Activated naive CD4-positive, alpha-beta T cell treated with anti-CD3 and anti-CD28 coated beads, Interleukin-2, amount 10 ng/mL, durations not matched to agents 7 days and 5 days (primary cell): ENCODE measurements around the gene NFIB.

Experiments
- CTCF ChIA-PET: fragments of 350-600 bp; sonication (Branson Sonifier 250); formaldehyde crosslinking; loops from one replicate; lab custom pipeline; 2021; ENCODE audit warnings: antibody characterized with exemption; lab: Charles Lee
- DNase-seq: peaks from one replicate; pipeline ENCODE4 v3.0.0-alpha.2; 2020
- H3K27ac Mint-ChIP-seq: one replicate; pipeline ENCODE4 v1.8.0; 2021; ENCODE audit warnings: mild to moderate bottlenecking, moderate library complexity, mixed read lengths
- H3K27me3 Mint-ChIP-seq: one replicate; pipeline ENCODE4 v1.8.0; 2021; ENCODE audit warnings: mild to moderate bottlenecking, mixed read lengths
- H3K36me3 Mint-ChIP-seq: one replicate; pipeline ENCODE4 v1.8.0; 2021; ENCODE audit warnings: mixed read lengths
- H3K4me1 Mint-ChIP-seq: one replicate; pipeline ENCODE4 v1.8.0; 2021; ENCODE audit warnings: mixed read lengths
- H3K4me3 Mint-ChIP-seq: one replicate; pipeline ENCODE4 v1.8.0; 2021; ENCODE audit warnings: mild to moderate bottlenecking, moderate library complexity, mixed read lengths
- H3K9me3 Mint-ChIP-seq: one replicate; pipeline ENCODE4 v1.8.0; 2021; ENCODE audit warnings: mixed read lengths

NFIB gene

DNA sequence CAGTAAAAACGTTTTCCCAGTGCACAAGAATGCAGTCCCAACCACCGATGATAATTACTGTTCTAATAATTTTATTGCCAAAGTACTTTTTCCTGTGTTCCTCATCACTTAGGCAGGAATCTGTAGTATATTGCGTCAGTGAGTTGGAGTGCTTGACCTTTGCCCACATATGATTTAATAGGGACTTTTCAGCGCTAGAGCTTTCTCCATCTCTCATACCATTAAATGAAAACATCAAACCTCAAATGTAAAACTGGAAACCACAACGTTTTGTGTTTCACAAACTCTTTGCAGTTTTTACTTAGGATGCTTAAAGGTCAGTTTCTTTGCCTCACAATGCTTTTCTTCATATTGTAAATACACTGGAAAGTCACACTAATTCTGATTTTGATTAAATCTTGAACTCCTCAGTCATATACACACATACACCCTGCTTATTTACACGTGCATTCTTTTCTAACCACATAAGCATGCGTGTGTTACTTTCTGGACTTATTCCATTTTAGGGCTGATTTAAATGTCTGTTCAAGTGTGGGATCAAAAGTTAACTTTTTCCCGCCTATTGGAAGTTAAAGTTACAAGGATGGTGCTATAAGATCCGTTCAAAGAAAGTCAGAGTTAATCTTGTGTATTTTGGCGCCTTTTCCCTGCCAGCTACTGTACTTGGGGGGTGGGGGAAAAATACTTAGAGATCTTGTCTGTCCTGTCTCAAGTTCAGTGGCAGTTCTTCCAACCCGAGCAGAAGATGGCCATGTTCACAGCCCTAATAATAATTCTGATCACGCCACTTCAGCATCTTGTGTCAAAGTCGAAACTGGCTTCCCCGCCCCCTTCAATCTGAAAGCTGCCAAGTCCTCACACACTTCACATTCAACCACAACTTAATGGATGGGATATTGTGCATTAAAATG is 6.6 kb upstream of the NFIB start:
- DNase-seq: no peak
- H3K4me1 Mint-ChIP-seq: peaks cover 21% of the 10 kb centered on the region
- no peaks in the 10 kb centered on the region for H3K9me3 Mint-ChIP-seq
- H3K36me3 Mint-ChIP-seq: peaks cover 2% of the 10 kb centered on the region
- peak overlapping the region; percentile 14 for H3K4me3 Mint-ChIP-seq
- H3K27me3 Mint-ChIP-seq: peaks cover 63% of the 10 kb centered on the region
- peak overlapping the region; percentile 12 for H3K27ac Mint-ChIP-seq
- CTCF ChIA-PET: no interaction called here

DNA sequence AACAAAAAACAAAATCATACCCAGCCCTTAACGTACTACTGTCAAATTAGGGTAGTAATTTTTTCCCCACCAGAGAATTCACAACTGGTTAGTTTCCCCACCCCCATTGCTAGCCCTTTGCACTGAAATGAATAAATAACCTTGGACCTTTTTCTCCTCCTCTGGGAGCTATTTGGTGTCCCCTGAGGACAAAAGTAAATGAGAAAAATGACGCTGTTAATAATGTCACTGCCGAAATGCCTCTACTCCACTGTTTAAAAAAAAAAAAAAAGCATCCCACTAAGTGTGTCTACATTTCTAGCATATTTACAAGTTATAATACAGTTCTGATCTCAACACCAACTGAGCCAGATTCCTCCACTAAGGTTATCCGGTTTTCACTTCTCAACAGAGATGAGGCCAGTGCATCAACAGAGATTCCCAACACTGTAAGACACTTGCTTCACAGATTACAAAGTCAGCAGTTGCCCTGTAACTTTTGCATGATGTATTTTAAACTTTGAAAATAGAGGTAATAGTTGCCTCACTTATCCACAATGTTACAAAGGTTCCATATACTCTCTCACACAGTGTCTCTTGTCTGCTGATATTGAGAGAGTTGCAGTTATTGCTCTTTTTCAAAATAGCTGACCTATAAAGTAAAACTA is 5.1 kb upstream of the NFIB start:
- Mint-ChIP-seq H3K9me3 (no peaks in the 10 kb centered on the region), H3K4me3 (no peak overlapping the region), H3K4me1 (peaks cover 28% of the 10 kb centered on the region), H3K36me3 (peaks cover 4% of the 10 kb centered on the region), H3K27ac (no peak overlapping the region), H3K27me3 (peaks cover 76% of the 10 kb centered on the region)
- no peak for DNase-seq
- CTCF ChIA-PET: no interaction called here

DNA sequence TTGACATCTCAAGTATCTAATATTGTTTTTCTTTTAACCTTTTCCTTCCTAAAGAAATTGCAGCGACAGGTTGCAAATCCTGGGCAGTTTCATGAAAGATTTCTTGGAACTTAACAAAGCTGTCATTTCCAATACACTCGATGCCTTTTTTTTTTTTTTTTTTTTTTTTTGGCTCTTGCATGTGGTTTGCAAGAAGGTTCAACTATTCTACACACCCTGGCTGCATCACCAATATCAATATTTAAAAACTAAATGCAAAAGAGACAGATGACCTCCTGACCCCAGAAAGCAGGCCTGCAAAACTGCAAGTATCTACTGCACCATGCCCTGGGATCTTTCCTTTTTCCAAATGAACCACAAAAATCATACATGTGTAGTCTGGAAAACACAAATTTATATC is 4.4 kb upstream of the NFIB start:
- peaks cover 83% of the 10 kb centered on the region for H3K27me3 Mint-ChIP-seq
- peaks cover 7% of the 10 kb centered on the region for H3K36me3 Mint-ChIP-seq
- CTCF ChIA-PET: no interaction called here

GRCh38 chr9:14317667-14318320 is 3.9 kb upstream of the NFIB start:
- DNase-seq: no peak
- no peaks in the 10 kb centered on the region for H3K9me3 Mint-ChIP-seq
- CTCF ChIA-PET: no interaction called here
- H3K27me3 Mint-ChIP-seq: peaks cover 86% of the 10 kb centered on the region
- H3K4me3 Mint-ChIP-seq: no peak overlapping the region
- peaks cover 9% of the 10 kb centered on the region for H3K36me3 Mint-ChIP-seq
- H3K4me1 Mint-ChIP-seq: peaks cover 29% of the 10 kb centered on the region
- H3K27ac Mint-ChIP-seq: no peak overlapping the region

More for the DNA sequence above, 4.4 kb upstream of the NFIB start:
- DNase-seq: no peak
- peaks cover 31% of the 10 kb centered on the region for H3K4me1 Mint-ChIP-seq
- no peak overlapping the region for H3K4me3 Mint-ChIP-seq
- H3K9me3 Mint-ChIP-seq: no peaks in the 10 kb centered on the region
- H3K27ac Mint-ChIP-seq: no peak overlapping the region

- H3K9me3 Mint-ChIP-seq: no peaks in the 10 kb centered on the region
- DNase-seq: no peak
- peaks cover 28% of the 10 kb centered on the region for H3K4me1 Mint-ChIP-seq
- H3K27me3 Mint-ChIP-seq: peaks cover 82% of the 10 kb centered on the region
- peaks cover 9% of the 10 kb centered on the region for H3K36me3 Mint-ChIP-seq
- no peak overlapping the region for H3K4me3 Mint-ChIP-seq
- H3K27ac Mint-ChIP-seq: no peak overlapping the region
- CTCF ChIA-PET: no interaction called here
These were observed 2.8 kb upstream of the NFIB start for GRCh38 chr9:14316602-14317300.

- Mint-ChIP-seq H3K36me3 (peaks cover 9% of the 10 kb centered on the region), H3K9me3 (no peaks in the 10 kb centered on the region), H3K27me3 (peaks cover 77% of the 10 kb centered on the region), H3K4me1 (peaks cover 22% of the 10 kb centered on the region), H3K27ac (no peak overlapping the region), H3K4me3 (peak overlapping the region; percentile 58)
- CTCF ChIA-PET: no interaction called here
- no peak for DNase-seq
These were observed 2.1 kb upstream of the NFIB start for GRCh38 chr9:14315875-14316601.

DNA sequence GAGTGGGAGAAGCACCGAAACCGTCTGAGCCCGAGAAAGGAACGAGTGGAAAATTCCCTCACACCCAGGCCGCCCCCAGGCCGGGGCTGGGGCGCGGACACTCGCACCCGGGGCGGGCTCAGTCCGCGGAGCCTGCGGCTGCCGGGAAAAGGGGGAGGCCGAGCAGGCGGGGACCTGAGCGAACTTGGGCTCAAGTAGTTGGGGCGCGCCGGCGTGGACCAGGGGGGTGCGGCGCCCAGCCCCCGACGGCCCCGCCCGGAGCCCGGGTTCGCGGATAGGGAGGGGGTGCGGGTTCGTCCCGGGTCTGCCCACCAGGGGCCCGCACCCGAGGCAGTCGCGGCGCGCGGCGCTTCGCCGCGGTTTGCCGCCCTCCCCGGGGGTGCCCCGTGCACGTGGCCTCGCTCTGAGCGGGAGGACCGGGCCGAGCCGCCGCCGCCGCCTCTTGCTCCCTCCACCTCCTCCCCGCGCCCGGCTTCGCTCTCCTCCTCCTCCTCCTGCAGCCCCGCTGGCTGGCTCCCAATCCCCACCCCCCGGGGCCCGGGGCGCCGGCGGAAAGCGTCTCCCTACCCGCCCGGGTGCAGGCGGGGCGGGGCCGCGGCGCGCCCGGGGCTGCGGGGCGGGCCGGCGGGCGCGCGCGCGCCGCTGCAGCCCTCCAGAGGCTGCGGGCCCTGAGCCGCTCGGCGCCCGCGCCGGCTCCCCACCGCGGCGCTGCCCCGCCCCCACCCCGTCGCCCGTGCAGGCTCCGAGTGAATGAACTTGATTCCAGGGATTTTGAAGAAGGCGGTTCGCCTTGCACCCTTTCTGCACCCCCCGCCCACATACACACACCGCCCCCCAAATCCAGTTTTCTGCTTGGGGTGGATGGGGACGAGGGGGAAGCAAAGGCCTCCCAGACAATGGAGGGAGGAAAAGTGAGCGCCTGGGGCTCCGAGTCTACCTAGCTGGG is 1.3 kb upstream of the NFIB start:
- H3K9me3 Mint-ChIP-seq: no peaks in the 10 kb centered on the region
- peak; percentile 33 for DNase-seq
- H3K4me3 Mint-ChIP-seq: peak overlapping the region; percentile 60
- H3K36me3 Mint-ChIP-seq: peaks cover 9% of the 10 kb centered on the region
- CTCF ChIA-PET: no interaction called here
- no peak overlapping the region for H3K27ac Mint-ChIP-seq
- H3K27me3 Mint-ChIP-seq: peaks cover 69% of the 10 kb centered on the region
- H3K4me1 Mint-ChIP-seq: peaks cover 19% of the 10 kb centered on the region

DNA sequence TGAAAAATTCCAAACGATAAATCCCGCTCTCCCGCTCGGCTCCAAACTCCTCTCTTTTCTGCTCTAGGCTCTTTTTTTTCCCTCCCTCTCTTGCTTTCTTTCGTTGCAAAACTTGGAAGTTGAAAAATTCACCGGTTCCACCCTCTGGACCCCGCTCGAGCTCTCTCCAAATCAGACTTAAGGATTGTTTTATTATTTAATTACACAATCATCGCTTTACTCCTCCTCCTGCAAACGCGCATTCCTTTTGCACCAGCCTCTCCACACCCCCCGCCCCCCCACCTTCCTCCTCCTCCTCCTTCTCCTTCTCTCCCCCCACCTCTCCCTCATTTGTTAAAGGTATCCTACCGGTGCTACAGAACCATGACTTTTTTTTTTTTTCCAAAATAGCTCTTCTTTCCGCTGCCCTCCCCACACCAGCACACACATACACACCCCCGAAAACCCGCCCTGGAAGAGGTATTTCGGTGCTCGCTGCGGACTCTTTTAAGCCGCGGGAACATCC is 535 bp upstream of the NFIB start:
- H3K27me3 Mint-ChIP-seq: peaks cover 68% of the 10 kb centered on the region
- CTCF ChIA-PET: no interaction called here

DNA sequence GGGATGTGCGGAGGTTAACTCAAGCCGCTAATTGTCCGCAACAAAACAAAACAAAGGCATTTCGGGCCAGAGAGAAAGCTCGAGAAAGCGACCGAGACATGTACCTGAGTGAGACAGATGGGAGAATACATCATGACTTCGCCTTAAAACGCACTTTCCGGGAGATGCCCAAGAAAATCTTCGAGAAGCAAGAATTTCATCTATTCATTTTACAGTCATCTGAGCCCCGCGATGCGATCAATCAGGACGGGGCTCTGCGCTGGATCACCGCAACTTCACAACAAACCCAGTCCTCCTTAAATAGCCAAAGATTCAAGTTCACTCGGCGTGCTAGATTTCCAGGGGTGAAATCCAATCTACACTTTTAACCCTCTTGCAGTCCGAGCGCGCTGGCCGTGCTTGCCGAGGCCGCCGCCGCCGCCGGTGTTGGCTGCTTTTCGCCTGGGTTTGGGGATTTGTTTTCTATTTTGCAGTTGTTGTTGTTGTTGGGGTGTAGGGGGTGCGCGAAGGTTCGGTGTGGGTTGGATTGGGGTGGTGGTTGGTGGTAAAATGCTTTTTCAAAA is 482 bp downstream of the NFIB start:
- H3K27ac Mint-ChIP-seq: peak overlapping the region; percentile 65
- peaks cover 9% of the 10 kb centered on the region for H3K36me3 Mint-ChIP-seq
- H3K4me3 Mint-ChIP-seq: peak overlapping the region; percentile 48
- no peaks in the 10 kb centered on the region for H3K9me3 Mint-ChIP-seq
- no peak for DNase-seq
- H3K4me1 Mint-ChIP-seq: peaks cover 19% of the 10 kb centered on the region
- CTCF ChIA-PET: no interaction called here
- H3K27me3 Mint-ChIP-seq: peaks cover 62% of the 10 kb centered on the region

More for the DNA sequence above, 535 bp upstream of the NFIB start:
- H3K4me1 Mint-ChIP-seq: peaks cover 19% of the 10 kb centered on the region
- no peaks in the 10 kb centered on the region for H3K9me3 Mint-ChIP-seq
- peaks cover 9% of the 10 kb centered on the region for H3K36me3 Mint-ChIP-seq
- no peak for DNase-seq
- peak overlapping the region; percentile 60 for H3K4me3 Mint-ChIP-seq
- H3K27ac Mint-ChIP-seq: peak overlapping the region; percentile 65

DNA sequence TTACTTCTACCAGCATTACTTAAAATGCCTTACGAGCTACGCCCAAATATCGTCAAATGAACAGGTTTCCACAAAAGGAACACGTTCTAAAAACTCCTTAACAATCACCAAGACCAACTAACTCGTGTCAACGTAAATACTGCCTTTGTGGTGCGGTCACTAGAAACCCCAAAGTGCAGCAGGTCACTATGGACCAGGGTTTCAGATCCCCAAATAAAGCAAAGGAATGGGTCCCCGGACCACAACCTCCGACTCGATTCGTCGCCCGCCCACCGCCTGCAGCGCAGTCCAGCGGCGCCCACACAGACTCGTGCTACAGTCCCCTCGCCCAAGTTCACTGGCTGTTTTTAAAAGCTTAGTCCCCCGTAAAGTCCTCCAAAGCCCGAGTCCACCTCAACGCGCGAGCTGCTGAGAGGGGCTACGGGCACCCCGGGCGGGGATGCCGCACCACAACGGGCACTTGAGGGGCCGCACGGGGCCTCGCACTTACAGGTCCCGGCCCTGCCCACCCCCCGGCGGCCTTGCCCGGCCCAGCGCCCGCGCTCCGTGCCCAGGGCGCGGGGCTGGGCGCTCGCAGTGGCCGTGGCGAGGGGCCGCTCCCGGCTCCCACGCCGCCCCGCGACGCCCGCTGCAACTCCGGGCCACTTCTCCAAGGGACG is 1.1 kb downstream of the NFIB start:
- H3K9me3 Mint-ChIP-seq: no peaks in the 10 kb centered on the region
- H3K36me3 Mint-ChIP-seq: peaks cover 9% of the 10 kb centered on the region
- no peak for DNase-seq
- H3K27ac Mint-ChIP-seq: peak overlapping the region; percentile 65
- peaks cover 19% of the 10 kb centered on the region for H3K4me1 Mint-ChIP-seq
- CTCF ChIA-PET: no interaction called here
- peak overlapping the region; percentile 48 for H3K4me3 Mint-ChIP-seq
- H3K27me3 Mint-ChIP-seq: peaks cover 60% of the 10 kb centered on the region

DNA sequence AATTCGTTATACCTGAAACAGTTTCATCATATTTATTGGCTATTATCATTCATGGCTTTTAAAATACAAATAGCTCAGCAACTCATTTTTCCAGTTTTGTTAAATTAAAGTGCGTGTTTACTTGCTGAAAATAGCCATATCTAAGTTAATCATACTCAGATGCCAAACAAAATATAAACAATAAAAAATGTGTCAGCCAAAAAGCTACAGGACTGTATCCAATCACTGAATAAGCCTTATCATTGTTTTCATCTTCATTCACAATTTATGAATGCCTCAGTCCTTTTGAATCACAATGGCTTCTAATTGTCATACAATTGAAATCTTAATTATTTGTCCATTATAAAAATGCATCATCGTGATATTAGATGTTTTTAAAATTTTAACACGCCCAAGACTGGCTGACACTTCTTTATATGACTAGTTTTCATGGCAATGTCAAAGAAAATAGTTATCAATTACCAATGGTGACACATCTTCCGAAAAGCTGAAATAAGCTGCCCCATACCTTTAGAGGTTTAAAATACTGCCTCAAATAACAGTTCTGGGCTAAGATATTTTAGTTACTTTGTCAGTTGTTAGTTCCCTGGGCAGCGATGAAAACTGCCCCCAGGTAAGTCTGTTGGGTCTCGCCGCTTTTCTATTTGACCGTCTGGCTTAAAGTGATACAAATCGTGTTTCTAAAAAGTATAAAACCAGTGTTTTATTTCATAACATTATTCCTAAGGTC is 1.8 kb downstream of the NFIB start:
- Mint-ChIP-seq H3K36me3 (peaks cover 9% of the 10 kb centered on the region), H3K9me3 (no peaks in the 10 kb centered on the region), H3K27me3 (peaks cover 56% of the 10 kb centered on the region), H3K4me3 (peak overlapping the region; percentile 37), H3K27ac (peak overlapping the region; percentile 34), H3K4me1 (peaks cover 19% of the 10 kb centered on the region)
- CTCF ChIA-PET: interaction anchor here (1.0 kb wide), 1 partner anchor 12 kb away, joined by 3 read pairs; no protein-coding TSS in a partner anchor
- no peak for DNase-seq
